SIG-M5 (cell line): ENCODE results near the gene GALE.
A peak's percentile ranks its signal among the peaks of the same experiment; 100 is the strongest.
"Not testable (repeated sequence)": the region's sequence is repeated elsewhere in the genome, so short reads cannot be mapped to it uniquely, and the experiment has no call there.

ENCODE experiments used
- DNase-seq: peaks from one replicate; lab custom pipeline; 2025; lab: John Stamatoyannopoulos, UW

Gene GALE

GRCh38 chr1:23792151-23792945 lies 8.2 kb downstream of the GALE start:
- no peak for DNase-seq

- DNase-seq: no peak
Measured at GRCh38 chr1:23791516-23792047, 9.0 kb downstream of the GALE start.

- no peak for DNase-seq
Measured at GRCh38 chr1:23790696-23791515, 9.6 kb downstream of the GALE start, which contains the start of gene LYPLA2. Gene LYPLA2, plus strand, starts transcription at chr1:23791145. Its CDS starts 1,538 bp downstream, at chr1:23792683.

GRCh38 chr1:23788695-23789094 lies 11.9 kb downstream of the GALE start:
- no peak for DNase-seq

GRCh38 chr1:23787701-23788100 lies 12.9 kb downstream of the GALE start:
- no peak for DNase-seq

GRCh38 chr1:23784846-23785245 lies 15.7 kb downstream of the GALE start:
- no peak for DNase-seq

- not testable (repeated sequence) for DNase-seq
Measured at GRCh38 chr1:23783141-23783540, 17.4 kb downstream of the GALE start.

GRCh38 chr1:23779826-23780371 lies 20.7 kb downstream of the GALE start:
- DNase-seq: no peak

GRCh38 chr1:23777979-23778814 lies 22.4 kb downstream of the GALE start, which contains the start of gene PITHD1:
Gene PITHD1, plus strand, starts transcription at chr1:23778418. Its CDS starts 98 bp downstream, at chr1:23778516.
- peak; percentile 29 for DNase-seq

GRCh38 chr1:23776217-23776616 lies 24.3 kb downstream of the GALE start:
- DNase-seq: no peak

- no peak for DNase-seq
Measured at GRCh38 chr1:23774174-23774880, 26.2 kb downstream of the GALE start.

- DNase-seq: no peak
Measured at GRCh38 chr1:23772854-23773242, 27.7 kb downstream of the GALE start.

- DNase-seq: no peak
Measured at GRCh38 chr1:23772049-23772853, 28.3 kb downstream of the GALE start.

GRCh38 chr1:23768733-23769132 lies 31.8 kb downstream of the GALE start:
- no peak for DNase-seq

- DNase-seq: no peak
Measured at GRCh38 chr1:23763041-23763577, 37.4 kb downstream of the GALE start.

GRCh38 chr1:23759277-23759676 lies 41.3 kb downstream of the GALE start:
- DNase-seq: no peak

GRCh38 chr1:23757812-23758211 lies 42.7 kb downstream of the GALE start:
- no peak for DNase-seq

GRCh38 chr1:23756676-23757075 lies 43.9 kb downstream of the GALE start:
- no peak for DNase-seq

GRCh38 chr1:23752909-23753308 lies 47.6 kb downstream of the GALE start:
- no peak for DNase-seq

- no peak for DNase-seq
Measured at GRCh38 chr1:23751815-23752200, 48.7 kb downstream of the GALE start.
